ENCODE measurements around the gene MSRB1. TPM values are rescaled to one million over a fixed set of nuclear protein-coding genes. Genes with fewer than 3 reads are reported as not detected.

MSRB1 gene
- total and polyA plus RNA-seq, 2 of the 13 experiments (the other 11 are each of a cell fraction or from before 2014, with no cell fraction given), result 32.1 to 75.4 TPM

GRCh38 chr16:1942047-1942809 is 771 bp downstream of the MSRB1 start (continued):
- no peak for TF ChIP-seq AKNA (CRISPR knock-in tag; IDR thresholded peaks at IDR 0.05; ENCODE audit: borderline replicate concordance)
- no peak for TF ChIP-seq YY1 (IDR thresholded peaks at IDR 0.05; ENCODE audit: insufficient read depth, insufficient replicate concordance, low read depth, low read length)
- no peak for TF ChIP-seq ZNF335 (CRISPR knock-in tag; IDR thresholded peaks at IDR 0.05)
- TF ChIP-seq NCOA2 (CRISPR knock-in tag; IDR thresholded peaks at IDR 0.05), result no peak
- 0 out of 2 replicates have a peak, but pooled peaks have one; percentile 4 for TF ChIP-seq STAG1 (CRISPR knock-in tag; IDR thresholded peaks at IDR 0.05)
- no peak for TF ChIP-seq ZNF597 (CRISPR knock-in tag; IDR thresholded peaks at IDR 0.05)
- TF ChIP-seq ZNF12 (CRISPR knock-in tag; IDR thresholded peaks at IDR 0.05), result no peak
- no peak for TF ChIP-seq ZNF644 (CRISPR knock-in tag; IDR thresholded peaks at IDR 0.05; ENCODE audit: low read depth)
- no peak for TF ChIP-seq SMYD3 (CRISPR knock-in tag; IDR thresholded peaks at IDR 0.05)
- no peak for TF ChIP-seq ZNF232 (CRISPR knock-in tag; IDR thresholded peaks at IDR 0.05; ENCODE audit: borderline replicate concordance)
- no peak for TF ChIP-seq RFX3 (CRISPR knock-in tag; IDR thresholded peaks at IDR 0.05)
- no peak for TF ChIP-seq ZNF841 (CRISPR knock-in tag; IDR thresholded peaks at IDR 0.05; ENCODE audit: borderline replicate concordance)
- TF ChIP-seq ZNF784 (CRISPR knock-in tag; IDR thresholded peaks at IDR 0.05; ENCODE audit: borderline replicate concordance), result no peak
- no peak for TF ChIP-seq POLR2G (IDR thresholded peaks at IDR 0.05; ENCODE audit: low read depth, low read length)
- no peak for TF ChIP-seq NONO (IDR thresholded peaks at IDR 0.05)
- TF ChIP-seq NONO (CRISPR knock-in tag; conservative IDR thresholded peaks at IDR 0.05), result no peak
- no peak for TF ChIP-seq ZNF530 (CRISPR knock-in tag; IDR thresholded peaks at IDR 0.05; ENCODE audit: low read depth)
- TF ChIP-seq JUN (CRISPR knock-in tag; IDR thresholded peaks at IDR 0.05), result no peak
- no peak for TF ChIP-seq XBP1 (CRISPR knock-in tag; IDR thresholded peaks at IDR 0.05)
- no peak for TF ChIP-seq ZFP90 (CRISPR knock-in tag; IDR thresholded peaks at IDR 0.05; ENCODE audit: borderline replicate concordance)
- TF ChIP-seq ZNF558 (CRISPR knock-in tag; IDR thresholded peaks at IDR 0.05; ENCODE audit: borderline replicate concordance), result no peak
- TF ChIP-seq THYN1 (CRISPR knock-in tag; IDR thresholded peaks at IDR 0.05; ENCODE audit: borderline replicate concordance, low read depth), result no peak
- TF ChIP-seq NAIF1 (CRISPR knock-in tag; IDR thresholded peaks at IDR 0.05; ENCODE audit: borderline replicate concordance), result 0 out of 2 replicates have a peak, but pooled peaks have one; percentile 3
- 0 out of 2 replicates have a peak, but pooled peaks have one; percentile 2 for TF ChIP-seq SALL1 (CRISPR knock-in tag; IDR thresholded peaks at IDR 0.05)
- 0 out of 2 replicates have a peak, but pooled peaks have one; percentile 3 for TF ChIP-seq SAP130 (CRISPR knock-in tag; IDR thresholded peaks at IDR 0.05; ENCODE audit: low read depth)

Data from HepG2 (cell line).